Activated B cell treated with CpG ODN at 0.5 μM for 24 hours (primary cell): ENCODE data around the gene B4GALNT1. TPM values are rescaled to one million over a fixed set of nuclear protein-coding genes. Genes with fewer than 3 reads are reported as not detected.
"Not testable (repeated sequence)": the region's sequence is repeated elsewhere in the genome, so short reads cannot be mapped to it uniquely, and the experiment has no call there.

Experiments used
- ATAC-seq: fragments of 200-7000 bp; cut with Tn5 transposase; one replicate; pipeline ENCODE4 v1.10.0; 2021; ENCODE audit warnings: low read depth, mild to moderate bottlenecking, moderate library complexity
- CTCF ChIA-PET: fragments of 350-600 bp; sonication (Branson Sonifier 250); formaldehyde crosslinking; loops from one replicate; lab custom pipeline; 2021; ENCODE audit warnings: antibody characterized with exemption; lab: Charles Lee
- POLR2A ChIA-PET: fragments of 350-600 bp; sonication (Branson Sonifier 250); formaldehyde crosslinking; loops from one replicate; lab custom pipeline; 2021; ENCODE audit warnings: antibody characterized with exemption; lab: Charles Lee
- DNase-seq: peaks from one replicate; pipeline ENCODE4 v3.0.0; 2022
- H3K27ac Mint-ChIP-seq: one replicate; pipeline ENCODE4 v1.8.0; 2020; ENCODE audit warnings: mixed read lengths
- H3K27me3 Mint-ChIP-seq: one replicate; pipeline ENCODE4 v1.8.0; 2021; ENCODE audit warnings: mixed read lengths
- H3K36me3 Mint-ChIP-seq: one replicate; pipeline ENCODE4 v1.8.0; 2021; ENCODE audit warnings: low read depth, mixed read lengths
- H3K4me1 Mint-ChIP-seq: one replicate; pipeline ENCODE4 v1.8.0; 2021; ENCODE audit warnings: mixed read lengths
- H3K4me3 Mint-ChIP-seq: one replicate; pipeline ENCODE4 v1.8.0; 2020; ENCODE audit warnings: mild to moderate bottlenecking, mixed read lengths
- H3K9me3 Mint-ChIP-seq: one replicate; pipeline ENCODE4 v1.8.0; 2020; ENCODE audit warnings: mixed read lengths
- CTCF ChIP-seq: fragments of 200-600 bp; IDR thresholded peaks from one replicate; pipeline ENCODE4 v1.8.0; 2022; ENCODE audit warnings: antibody characterized with exemption, mild to moderate bottlenecking
- intact Hi-C: fragments of 100-400 bp; cut with micrococcal nuclease; formaldehyde crosslinking; loops from one replicate; pipeline ENCODE4 v1.15.1; 2024
- total RNA-seq: library from RNA; stranded (reverse); gene quantifications from 2 replicates; pipeline ENCODE4 v1.2.3, GENCODE V29; 2022

The B4GALNT1 gene
- total RNA-seq, 1 donor from 2014 or later = 0.31 TPM

GRCh38 chr12:57655541-57656240, 22.7 kb upstream of the B4GALNT1 start:
- intact Hi-C loops = no loop called here

GRCh38 chr12:57654042-57654441, 21.0 kb upstream of the B4GALNT1 start:
- ATAC-seq = no peak
- no peaks in the 10 kb centered on the region for H3K36me3 Mint-ChIP-seq
- H3K27me3 Mint-ChIP-seq = peaks cover 10% of the 10 kb centered on the region
- POLR2A ChIA-PET = no interaction called here
- no peaks in the 10 kb centered on the region for H3K4me1 Mint-ChIP-seq
- intact Hi-C loops = no loop called here
- no peak for TF ChIP-seq CTCF
- H3K9me3 Mint-ChIP-seq = peaks cover 4% of the 10 kb centered on the region
- no peak for DNase-seq
- CTCF ChIA-PET = no interaction called here
- no peak overlapping the region for H3K4me3 Mint-ChIP-seq
- H3K27ac Mint-ChIP-seq = no peak overlapping the region

More at GRCh38 chr12:57655541-57656240, 22.7 kb upstream of the B4GALNT1 start:
- TF ChIP-seq CTCF = no peak
- POLR2A ChIA-PET = no interaction called here
- Mint-ChIP-seq H3K9me3 (peaks cover 4% of the 10 kb centered on the region), H3K36me3 (no peaks in the 10 kb centered on the region), H3K27me3 (peaks cover 10% of the 10 kb centered on the region), H3K27ac (no peak overlapping the region), H3K4me3 (no peak overlapping the region), H3K4me1 (no peaks in the 10 kb centered on the region)
- ATAC-seq = no peak
- CTCF ChIA-PET = no interaction called here
- DNase-seq = no peak

- H3K27me3 Mint-ChIP-seq, DNase-seq, ATAC-seq, POLR2A ChIA-PET, CTCF ChIA-PET, intact Hi-C loops, H3K4me3 Mint-ChIP-seq, H3K27ac Mint-ChIP-seq, H3K9me3 Mint-ChIP-seq, H3K36me3 Mint-ChIP-seq, H3K4me1 Mint-ChIP-seq: not testable (repeated sequence)
Observed at GRCh38 chr12:57646659-57647049, 13.7 kb upstream of the B4GALNT1 start.

GRCh38 chr12:57645990-57646658, 13.1 kb upstream of the B4GALNT1 start:
- DNase-seq, H3K27ac Mint-ChIP-seq, H3K27me3 Mint-ChIP-seq, ATAC-seq, H3K9me3 Mint-ChIP-seq, H3K4me3 Mint-ChIP-seq, H3K36me3 Mint-ChIP-seq, POLR2A ChIA-PET, CTCF ChIA-PET, H3K4me1 Mint-ChIP-seq, intact Hi-C loops: not testable (repeated sequence)

GRCh38 chr12:57641699-57642442, 8.9 kb upstream of the B4GALNT1 start:
- H3K4me3 Mint-ChIP-seq = no peak overlapping the region
- H3K27ac Mint-ChIP-seq = no peak overlapping the region
- TF ChIP-seq CTCF = no peak
- peaks cover 29% of the 10 kb centered on the region for H3K27me3 Mint-ChIP-seq
- H3K36me3 Mint-ChIP-seq = no peaks in the 10 kb centered on the region
- no peaks in the 10 kb centered on the region for H3K4me1 Mint-ChIP-seq
- CTCF ChIA-PET = interaction anchor here (0.6 to 1.5 kb wide), 2 partner anchors 186 to 280 kb away, joined by 3 read pairs; partner anchors contain the start of gene INHBE
- no peak for DNase-seq
- POLR2A ChIA-PET = no interaction called here
- no peak for ATAC-seq
- peaks cover 2% of the 10 kb centered on the region for H3K9me3 Mint-ChIP-seq
- intact Hi-C loops = no loop called here
